Activated CD4-positive, CD25-positive, alpha-beta regulatory T cell treated with anti-CD3 and anti-CD28 coated beads, Interleukin-2, amount 50 U/mL, for 16 hours (primary cell): Measurements from ENCODE around the gene KRTAP4-11.
"Not testable (repeated sequence)": the region's sequence is repeated elsewhere in the genome, so short reads cannot be mapped to it uniquely, and the experiment has no call there.

Source experiments
- DNase-seq: peaks from one replicate; pipeline ENCODE4 v3.0.0-alpha.2; 2020; ENCODE audit warnings: low read depth, low spot score

Gene KRTAP4-11

DNA sequence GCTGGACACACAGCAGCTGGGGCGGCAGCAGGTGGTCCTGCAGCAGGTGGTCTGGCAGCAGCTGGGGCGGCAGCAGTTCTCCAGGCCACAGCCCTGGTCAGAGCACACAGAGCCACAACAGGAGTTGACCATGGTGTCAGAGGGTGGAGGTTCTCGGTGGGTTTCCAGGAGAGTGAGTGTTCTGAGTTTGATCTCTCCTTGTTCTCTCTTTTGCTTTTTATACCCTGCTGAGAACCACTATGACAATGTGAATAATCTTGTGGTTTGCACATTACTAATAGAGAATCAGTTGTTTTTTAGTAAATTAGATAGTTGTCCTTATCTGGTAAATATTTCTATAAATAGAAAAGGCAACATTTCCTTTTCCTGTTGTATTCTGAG lies 5.8 kb upstream of the KRTAP4-11 start, which contains the start of gene KRTAP4-12:
Gene KRTAP4-12 (minus strand): TSS at position 192 of the 381 bp plus-strand sequence. CDS start 60 bp downstream, at position 132.
- DNase-seq: not testable (repeated sequence)

- not testable (repeated sequence) for DNase-seq
Measured at GRCh38 chr17:41123292-41123990, 5.3 kb upstream of the KRTAP4-11 start.

DNA sequence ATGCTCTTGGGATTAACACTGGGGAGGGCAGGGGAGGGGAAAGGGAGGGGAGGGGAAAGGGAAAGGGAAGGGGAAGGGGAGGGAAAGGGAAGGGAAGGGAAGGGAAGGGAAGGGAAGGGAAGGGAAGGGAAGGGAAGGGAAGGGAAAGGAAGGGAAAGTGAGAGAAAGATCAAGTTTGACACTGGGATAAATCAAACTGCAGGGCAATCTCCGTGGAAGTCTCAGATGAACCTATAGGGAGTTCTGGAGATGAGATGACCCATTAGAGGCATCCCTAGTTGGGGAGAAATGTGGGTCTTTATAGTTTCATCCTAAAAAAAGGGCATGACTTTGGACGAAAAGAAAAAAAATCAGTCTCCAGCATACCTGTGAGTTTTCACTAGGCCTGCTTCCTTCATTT lies 3.6 kb upstream of the KRTAP4-11 start:
- no peak for DNase-seq

DNA sequence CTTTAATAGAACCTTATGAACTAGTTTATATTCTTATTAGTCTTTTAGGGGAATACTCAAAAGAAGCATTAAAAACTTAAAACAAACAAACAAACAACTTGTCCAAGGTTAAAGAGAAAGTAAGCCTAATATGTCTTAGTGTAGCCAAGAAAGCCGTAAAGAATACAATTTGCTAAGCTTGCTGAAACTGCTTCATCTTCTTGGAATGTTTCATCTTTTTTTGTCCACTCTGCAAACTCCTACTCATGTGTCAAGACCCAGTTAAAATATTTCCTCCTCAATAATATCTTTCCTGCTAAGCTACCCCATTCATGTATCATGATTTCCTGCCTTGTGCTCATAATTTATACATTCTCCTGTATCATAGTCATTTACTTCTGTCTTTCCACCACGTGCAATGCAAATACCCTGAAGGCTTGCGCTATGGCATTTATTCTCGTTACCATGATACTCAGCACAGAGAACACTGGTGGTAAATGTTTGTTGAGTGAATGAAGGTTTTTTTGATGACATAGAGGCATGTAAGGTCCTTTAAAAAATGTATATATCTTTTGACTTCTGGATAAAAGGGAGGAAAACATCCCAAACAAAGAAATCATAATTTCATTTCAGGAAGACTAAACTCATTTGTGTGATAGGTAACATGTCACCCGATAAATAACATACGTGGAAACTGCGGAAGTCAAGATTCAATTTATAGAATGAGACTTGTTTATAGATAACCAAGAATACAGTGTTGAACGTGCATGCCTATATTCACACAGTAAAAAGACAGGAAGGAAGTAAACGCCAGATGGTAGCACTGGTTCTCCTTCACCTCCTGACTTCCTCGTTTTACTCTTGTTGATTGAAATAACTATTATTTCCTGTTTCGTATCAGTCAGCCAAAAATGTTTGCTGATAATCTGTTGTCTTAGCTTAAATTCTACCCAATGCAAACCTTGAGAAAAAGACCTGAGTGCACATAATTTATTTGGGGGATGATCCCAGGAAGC lies 1.8 kb upstream of the KRTAP4-11 start:
- not testable (repeated sequence) for DNase-seq

GRCh38 chr17:41118721-41119120 lies 548 bp upstream of the KRTAP4-11 start:
- DNase-seq: no peak

DNA sequence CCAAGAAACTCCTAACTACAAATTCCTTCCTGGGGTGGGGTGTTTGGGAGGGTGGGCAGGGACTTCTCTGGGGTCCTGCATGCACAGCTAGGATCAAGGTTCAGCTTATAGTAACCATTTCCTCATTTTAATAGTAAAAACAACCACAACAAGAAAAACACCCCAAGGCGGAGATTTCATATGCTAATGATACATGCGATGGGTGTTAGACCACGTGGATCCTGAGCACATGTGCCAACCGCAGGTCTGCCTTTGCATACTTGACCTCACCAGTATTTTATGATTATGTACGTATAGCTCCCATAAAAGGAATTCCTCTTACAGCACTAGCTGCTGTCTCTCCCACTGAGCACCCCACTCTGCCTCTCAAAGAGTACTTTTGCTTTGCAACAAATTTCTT lies 1.9 kb downstream of the KRTAP4-11 start:
- no peak for DNase-seq

GRCh38 chr17:41111151-41111885 lies 6.9 kb downstream of the KRTAP4-11 start:
- DNase-seq: no peak

DNA sequence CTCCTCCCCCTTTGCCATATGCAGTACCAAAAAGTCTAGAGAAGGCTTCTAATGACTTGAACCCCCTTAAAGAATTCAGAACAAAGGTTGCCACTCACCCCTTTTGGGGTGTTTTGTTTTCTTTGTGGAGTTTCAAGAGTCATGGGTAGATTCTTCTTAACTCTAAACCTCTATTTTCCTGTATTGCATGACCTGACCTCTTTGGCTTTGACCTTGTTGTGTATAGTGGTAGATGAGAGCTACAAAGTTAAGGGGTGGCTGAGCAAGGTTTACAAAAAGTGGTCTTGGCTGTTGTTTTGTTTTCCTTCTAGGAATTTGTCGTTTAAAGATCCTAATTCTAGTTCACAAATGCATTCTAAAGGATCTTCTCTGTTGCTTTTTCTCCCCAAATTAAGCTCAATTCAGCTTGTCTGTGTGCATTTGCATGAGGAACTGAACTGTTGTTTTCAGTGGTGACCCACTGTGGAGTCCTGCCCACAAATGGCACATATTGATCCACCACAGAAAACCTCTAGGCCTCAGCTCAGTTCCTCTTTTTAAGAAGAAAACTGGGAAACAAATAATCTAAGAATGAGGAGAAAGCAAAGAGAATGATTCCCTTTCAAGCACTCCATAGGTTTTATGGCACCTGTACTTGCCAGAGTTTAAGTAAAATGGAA lies 9.3 kb downstream of the KRTAP4-11 start:
- not testable (repeated sequence) for DNase-seq

- no peak for DNase-seq
Measured at GRCh38 chr17:41107941-41108450, 10.2 kb downstream of the KRTAP4-11 start.

GRCh38 chr17:41105347-41105746 lies 12.8 kb downstream of the KRTAP4-11 start, which contains the start of gene KRTAP4-9:
Gene KRTAP4-9, plus strand, starts transcription at chr17:41105389. Its CDS starts 0 bp downstream, at chr17:41105389.
- DNase-seq: not testable (repeated sequence)

GRCh38 chr17:41104386-41105038 lies 13.7 kb downstream of the KRTAP4-11 start:
- not testable (repeated sequence) for DNase-seq

DNA sequence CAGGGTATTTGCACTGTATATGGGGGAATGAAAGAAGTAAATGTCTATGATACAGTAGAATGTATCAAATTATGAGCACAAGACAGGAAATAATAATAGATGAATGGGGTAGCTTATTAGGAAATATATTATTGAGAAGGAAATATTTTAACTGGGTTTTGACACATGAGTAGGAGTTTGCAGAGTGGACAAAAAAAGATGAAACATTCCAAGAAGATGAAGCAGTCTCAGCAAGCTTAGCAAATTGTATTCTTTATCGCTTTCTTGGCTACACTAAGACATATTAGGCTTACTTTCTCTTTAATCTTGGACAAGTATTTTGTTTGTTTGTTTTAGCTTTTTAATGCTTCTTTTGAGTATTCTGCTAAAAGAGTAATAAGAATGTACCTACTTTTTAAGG lies 14.3 kb downstream of the KRTAP4-11 start:
- no peak for DNase-seq

DNA sequence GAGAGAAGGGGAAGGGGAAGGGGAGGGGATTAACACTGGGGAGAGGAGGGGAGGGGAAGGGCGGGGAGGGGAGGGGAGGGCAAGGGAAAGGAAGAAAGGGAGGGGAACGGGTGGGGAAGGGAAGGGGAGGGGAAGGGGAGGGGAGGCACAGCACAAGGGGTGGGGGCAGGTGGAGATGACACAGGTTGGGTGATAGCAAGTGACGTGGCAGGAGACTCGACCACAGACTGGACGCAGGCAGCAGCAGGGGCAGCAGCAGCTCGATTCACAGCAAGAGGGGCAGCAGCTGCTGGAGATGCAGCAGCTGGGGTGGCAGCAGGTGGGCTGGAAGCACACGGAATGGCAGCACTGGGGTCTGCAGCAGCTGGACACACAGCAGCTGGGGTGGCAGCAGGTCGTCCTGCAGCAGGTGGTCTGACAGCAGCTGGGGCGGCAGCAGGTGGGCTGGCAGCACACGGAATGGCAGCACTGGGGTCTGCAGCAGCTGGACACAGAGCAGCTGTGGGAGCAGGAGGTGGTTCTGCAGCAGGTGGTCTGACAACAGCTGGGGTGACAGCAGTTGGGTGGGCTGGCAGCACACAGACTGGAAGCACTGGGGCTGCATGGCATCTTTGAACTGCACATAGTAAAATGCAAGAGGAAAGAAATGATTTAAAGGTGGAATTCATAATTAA lies 16.4 kb downstream of the KRTAP4-11 start, which contains the start of gene KRTAP4-16:
Gene KRTAP4-16 (minus strand): TSS at position 624 of the 674 bp plus-strand sequence. CDS start 0 bp downstream, at position 624.
- DNase-seq: no peak

DNA sequence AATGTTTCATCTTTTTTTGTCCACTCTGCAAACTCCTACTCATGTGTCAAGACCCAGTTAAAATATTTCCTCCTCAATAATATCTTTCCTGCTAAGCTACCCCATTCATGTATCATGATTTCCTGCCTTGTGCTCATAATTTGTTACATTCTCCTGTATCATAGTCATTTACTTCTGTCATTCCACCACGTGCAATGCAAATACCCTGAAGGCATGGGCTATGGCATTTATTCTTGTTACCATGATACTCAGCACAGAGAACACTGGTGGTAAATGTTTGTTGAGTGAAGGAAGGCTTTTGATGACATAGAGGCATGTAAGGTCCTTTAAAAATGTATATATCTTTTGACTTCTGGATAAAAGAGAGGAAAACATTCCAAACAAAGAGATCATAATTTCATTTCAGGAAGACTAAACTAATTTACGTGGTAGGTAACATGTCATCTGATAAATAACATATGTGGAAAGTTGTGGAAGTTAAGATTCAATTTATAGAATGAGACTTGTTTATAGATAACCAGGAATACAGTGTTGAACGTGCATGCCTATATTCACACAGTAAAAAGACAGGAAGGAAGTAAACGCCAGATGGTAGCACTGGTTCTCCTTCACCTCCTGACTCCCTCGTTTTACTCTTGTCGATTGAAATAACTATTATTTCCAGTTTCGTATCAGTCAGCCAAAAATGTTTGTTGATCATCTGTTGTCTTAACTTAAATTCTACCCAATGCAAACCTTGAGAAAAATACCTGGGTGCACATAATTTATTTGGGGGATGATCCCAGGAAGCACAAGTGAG lies 18.3 kb downstream of the KRTAP4-11 start:
- not testable (repeated sequence) for DNase-seq

GRCh38 chr17:41098481-41098880 lies 19.7 kb downstream of the KRTAP4-11 start:
- no peak for DNase-seq

GRCh38 chr17:41098042-41098441 lies 20.1 kb downstream of the KRTAP4-11 start, which contains the start of gene KRTAP4-8:
Gene KRTAP4-8, minus strand, starts transcription at chr17:41098142. Its CDS starts 58 bp downstream, at chr17:41098084.
- no peak for DNase-seq

DNA sequence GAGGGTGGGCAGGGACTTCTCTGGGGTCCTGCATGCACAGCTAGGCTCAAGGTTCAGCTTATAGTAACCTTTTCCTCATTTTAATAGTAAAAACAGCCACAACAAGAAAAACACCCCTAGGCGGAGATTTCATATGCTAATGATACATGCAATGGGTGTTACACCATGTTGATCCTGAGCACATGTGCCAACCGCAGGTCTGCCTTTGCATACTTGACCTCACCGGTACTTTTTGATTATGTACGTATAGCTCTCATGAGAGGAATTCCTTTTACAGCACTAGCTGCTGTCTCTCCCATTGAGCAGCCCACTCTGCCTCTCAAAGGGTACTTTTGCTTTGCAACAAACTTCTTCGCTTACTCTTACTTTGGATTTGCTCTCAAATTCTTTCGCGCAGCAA lies 22.1 kb downstream of the KRTAP4-11 start:
- DNase-seq: no peak

GRCh38 chr17:41088760-41089352 lies 29.3 kb downstream of the KRTAP4-11 start:
- not testable (repeated sequence) for DNase-seq
